Measurements from ENCODE around the gene FAM107B.

The FAM107B gene

GRCh38 chr10:14534152-14534551, 240.5 kb downstream of the FAM107B start:
- DNase-seq (ENCODE audit: low read depth) = no peak
- H3K4me3 ChIP-seq (ENCODE audit: low read length) = no peak overlapping the region
- no peak for TF ChIP-seq CTCF (IDR thresholded peaks at IDR 0.05; ENCODE audit: insufficient read depth, low read depth, low read length, missing control alignments)

- no peak for DNase-seq (ENCODE audit: low read depth)
- no peak for TF ChIP-seq CTCF (IDR thresholded peaks at IDR 0.05; ENCODE audit: insufficient read depth, low read depth, low read length, missing control alignments)
- no peak overlapping the region for H3K4me3 ChIP-seq (ENCODE audit: low read length)
Measured at GRCh38 chr10:14533295-14533694, 241.4 kb downstream of the FAM107B start.

GRCh38 chr10:14532473-14533251, 242.0 kb downstream of the FAM107B start:
- no peak for TF ChIP-seq CTCF (IDR thresholded peaks at IDR 0.05; ENCODE audit: insufficient read depth, low read depth, low read length, missing control alignments)

GRCh38 chr10:14531974-14532373, 242.7 kb downstream of the FAM107B start:
- no peak for TF ChIP-seq CTCF (IDR thresholded peaks at IDR 0.05; ENCODE audit: insufficient read depth, low read depth, low read length, missing control alignments)
- no peak overlapping the region for H3K4me3 ChIP-seq (ENCODE audit: low read length)
- no peak for DNase-seq (ENCODE audit: low read depth)

More at GRCh38 chr10:14532473-14533251, 242.0 kb downstream of the FAM107B start:
- no peak overlapping the region for H3K4me3 ChIP-seq (ENCODE audit: low read length)
- DNase-seq (ENCODE audit: low read depth) = peak; percentile 95

GRCh38 chr10:14530465-14530864, 244.2 kb downstream of the FAM107B start:
- no peak for DNase-seq (ENCODE audit: low read depth)
- TF ChIP-seq CTCF (IDR thresholded peaks at IDR 0.05; ENCODE audit: insufficient read depth, low read depth, low read length, missing control alignments) = no peak
- H3K4me3 ChIP-seq (ENCODE audit: low read length) = no peak overlapping the region

- no peak overlapping the region for H3K4me3 ChIP-seq (ENCODE audit: low read length)
- TF ChIP-seq CTCF (IDR thresholded peaks at IDR 0.05; ENCODE audit: insufficient read depth, low read depth, low read length, missing control alignments) = no peak
- no peak for DNase-seq (ENCODE audit: low read depth)
Measured at GRCh38 chr10:14529351-14529750, 245.3 kb downstream of the FAM107B start.

GRCh38 chr10:14528450-14528849, 246.2 kb downstream of the FAM107B start:
- DNase-seq (ENCODE audit: low read depth) = no peak
- no peak for TF ChIP-seq CTCF (IDR thresholded peaks at IDR 0.05; ENCODE audit: insufficient read depth, low read depth, low read length, missing control alignments)

More at GRCh38 chr10:14528450-14528849, 246.2 kb downstream of the FAM107B start:
- no peak overlapping the region for H3K4me3 ChIP-seq (ENCODE audit: low read length)

All from epithelial cell of esophagus (primary cell).